ENCODE results near the gene ZDHHC20.

ZDHHC20 gene

GRCh38 chr13:21483748-21484147 lies 24.6 kb upstream of the ZDHHC20 start:
- WGBS: 94% methylated on average over 24 of the region's 24 CpGs
- H3K4me3 ChIP-seq (ENCODE audit: insufficient read depth in 1 of 2, low read depth in 1 of 2, low read length in 2 of 2): no peak overlapping the region

GRCh38 chr13:21481359-21481758 lies 22.3 kb upstream of the ZDHHC20 start:
- 84% methylated on average over 6 of the region's 6 CpGs for WGBS
- H3K9ac ChIP-seq (ENCODE audit: low read length): no peak overlapping the region
- no peak overlapping the region for H3K4me3 ChIP-seq (ENCODE audit: insufficient read depth in 1 of 2, low read depth in 1 of 2, low read length in 2 of 2)

More at GRCh38 chr13:21483748-21484147, 24.6 kb upstream of the ZDHHC20 start:
- no peak overlapping the region for H3K9ac ChIP-seq (ENCODE audit: low read length)
- no peak overlapping the region for H3K4ac ChIP-seq (ENCODE audit: low read depth in 1 of 2, low read length in 2 of 2)
- H2AK5ac ChIP-seq (ENCODE audit: low read length, severe bottlenecking): no peak overlapping the region
- H4K91ac ChIP-seq (ENCODE audit: low read length): no peak overlapping the region
- H3K4me2 ChIP-seq (ENCODE audit: low read length, poor library complexity, severe bottlenecking): no peak overlapping the region
- no peak overlapping the region for H2BK12ac ChIP-seq (ENCODE audit: low read length in 2 of 2)
- no peak for DNase-seq
- no peak overlapping the region for H3K14ac ChIP-seq (ENCODE audit: low read length in 2 of 2)
- no peak overlapping the region for H4K8ac ChIP-seq (ENCODE audit: low read length)
- H3K18ac ChIP-seq (ENCODE audit: low read depth in 1 of 2, low read length in 2 of 2): no peak overlapping the region
- peaks cover 16% of the 10 kb centered on the region for H3K9me3 ChIP-seq (ENCODE audit: control insufficient read depth, low read length)
- H3K23ac ChIP-seq (ENCODE audit: low read length in 2 of 2): no peak overlapping the region
- no peak overlapping the region for H2BK120ac ChIP-seq (ENCODE audit: low read depth, low read length)
- no peak overlapping the region for H2BK5ac ChIP-seq (ENCODE audit: low read depth, low read length, poor library complexity, severe bottlenecking)
- H3K4me1 ChIP-seq (ENCODE audit: control insufficient read depth, insufficient read depth, low read depth, low read length): no peaks in the 10 kb centered on the region
- H3K27me3 ChIP-seq (ENCODE audit: control insufficient read depth in 1 of 2, insufficient read depth in 1 of 2, low read length in 2 of 2): no peaks in the 10 kb centered on the region
- H3K36me3 ChIP-seq (ENCODE audit: control insufficient read depth in 1 of 2, insufficient read depth in 2 of 2, low read depth in 1 of 2, low read length in 2 of 2): peaks cover 0 to under 1% of the 10 kb centered on the region in 2 experiments
- H2AFZ ChIP-seq (ENCODE audit: low read depth, low read length): no peak overlapping the region
- no peaks in the 10 kb centered on the region for H3K79me1 ChIP-seq (replicated peaks; ENCODE audit: low read length, poor library complexity, severe bottlenecking)
- H3K27ac ChIP-seq (ENCODE audit: low read length, poor library complexity, severe bottlenecking): no peak overlapping the region
- H2BK15ac ChIP-seq (ENCODE audit: low read depth, poor library complexity, severe bottlenecking): no peak overlapping the region

GRCh38 chr13:21478881-21479808 lies 20.0 kb upstream of the ZDHHC20 start:
- no peak overlapping the region for H3K18ac ChIP-seq (ENCODE audit: low read depth in 1 of 2, low read length in 2 of 2)
- H3K14ac ChIP-seq (ENCODE audit: low read length in 2 of 2): no peak overlapping the region
- no peaks in the 10 kb centered on the region for H3K36me3 ChIP-seq (ENCODE audit: control insufficient read depth in 1 of 2, insufficient read depth in 2 of 2, low read depth in 1 of 2, low read length in 2 of 2)
- 27% methylated on average over 5 of the region's 8 CpGs for WGBS
- peak overlapping the region; percentile 68 for H3K9ac ChIP-seq (ENCODE audit: low read length)
- H4K91ac ChIP-seq (ENCODE audit: low read length): no peak overlapping the region
- H3K79me1 ChIP-seq (replicated peaks; ENCODE audit: low read length, poor library complexity, severe bottlenecking): no peaks in the 10 kb centered on the region
- no peak overlapping the region for H3K4ac ChIP-seq (ENCODE audit: low read depth in 1 of 2, low read length in 2 of 2)
- H2BK15ac ChIP-seq (ENCODE audit: low read depth, poor library complexity, severe bottlenecking): no peak overlapping the region
- H4K8ac ChIP-seq (ENCODE audit: low read length): no peak overlapping the region
- no peak overlapping the region for H2BK5ac ChIP-seq (ENCODE audit: low read depth, low read length, poor library complexity, severe bottlenecking)
- no peak overlapping the region for H2AFZ ChIP-seq (ENCODE audit: low read depth, low read length)
- H3K27me3 ChIP-seq (ENCODE audit: control insufficient read depth in 1 of 2, insufficient read depth in 1 of 2, low read length in 2 of 2): no peaks in the 10 kb centered on the region
- no peak overlapping the region for H2BK120ac ChIP-seq (ENCODE audit: low read depth, low read length)
- no peak overlapping the region for H3K27ac ChIP-seq (ENCODE audit: low read length, poor library complexity, severe bottlenecking)
- peak overlapping the region; percentile 4 for H3K4me2 ChIP-seq (ENCODE audit: low read length, poor library complexity, severe bottlenecking)
- DNase-seq: peak; percentile 84
- H3K4me1 ChIP-seq (ENCODE audit: control insufficient read depth, insufficient read depth, low read depth, low read length): no peaks in the 10 kb centered on the region
- H3K9me3 ChIP-seq (ENCODE audit: control insufficient read depth, low read length): no peaks in the 10 kb centered on the region
- H3K23ac ChIP-seq (ENCODE audit: low read length in 2 of 2): no peak overlapping the region
- H2AK5ac ChIP-seq (ENCODE audit: low read length, severe bottlenecking): no peak overlapping the region
- peak overlapping the region in 1 of 2 experiments; percentile 69 for H3K4me3 ChIP-seq (ENCODE audit: insufficient read depth in 1 of 2, low read depth in 1 of 2, low read length in 2 of 2)
- H2BK12ac ChIP-seq (ENCODE audit: low read length in 2 of 2): no peak overlapping the region

More at GRCh38 chr13:21481359-21481758, 22.3 kb upstream of the ZDHHC20 start:
- Histone ChIP-seq H3K4me2 (ENCODE audit: low read length, poor library complexity, severe bottlenecking) (no peak overlapping the region), H2AK5ac (ENCODE audit: low read length, severe bottlenecking) (no peak overlapping the region), H3K14ac (ENCODE audit: low read length in 2 of 2) (no peak overlapping the region), H3K4me1 (ENCODE audit: control insufficient read depth, insufficient read depth, low read depth, low read length) (no peaks in the 10 kb centered on the region), H2BK12ac (ENCODE audit: low read length in 2 of 2) (no peak overlapping the region), H2BK15ac (ENCODE audit: low read depth, poor library complexity, severe bottlenecking) (no peak overlapping the region), H2AFZ (ENCODE audit: low read depth, low read length) (no peak overlapping the region), H3K4ac (ENCODE audit: low read depth in 1 of 2, low read length in 2 of 2) (no peak overlapping the region), H2BK5ac (ENCODE audit: low read depth, low read length, poor library complexity, severe bottlenecking) (no peak overlapping the region), H3K27ac (ENCODE audit: low read length, poor library complexity, severe bottlenecking) (no peak overlapping the region), H3K36me3 (ENCODE audit: control insufficient read depth in 1 of 2, insufficient read depth in 2 of 2, low read depth in 1 of 2, low read length in 2 of 2) (no peaks in the 10 kb centered on the region), H2BK120ac (ENCODE audit: low read depth, low read length) (no peak overlapping the region), H3K23ac (ENCODE audit: low read length in 2 of 2) (no peak overlapping the region), H4K8ac (ENCODE audit: low read length) (no peak overlapping the region), H3K79me1 (replicated peaks; ENCODE audit: low read length, poor library complexity, severe bottlenecking) (no peaks in the 10 kb centered on the region), H3K9me3 (ENCODE audit: control insufficient read depth, low read length) (peaks cover 6% of the 10 kb centered on the region), H3K27me3 (ENCODE audit: control insufficient read depth in 1 of 2, insufficient read depth in 1 of 2, low read length in 2 of 2) (no peaks in the 10 kb centered on the region), H3K18ac (ENCODE audit: low read depth in 1 of 2, low read length in 2 of 2) (no peak overlapping the region), H4K91ac (ENCODE audit: low read length) (no peak overlapping the region)
- no peak for DNase-seq

- Histone ChIP-seq H3K27ac (ENCODE audit: low read length, poor library complexity, severe bottlenecking) (no peak overlapping the region), H4K91ac (ENCODE audit: low read length) (no peak overlapping the region), H2BK15ac (ENCODE audit: low read depth, poor library complexity, severe bottlenecking) (no peak overlapping the region), H2AK5ac (ENCODE audit: low read length, severe bottlenecking) (no peak overlapping the region), H3K4ac (ENCODE audit: low read depth in 1 of 2, low read length in 2 of 2) (peak overlapping the region in 1 of 2 experiments; percentile 63), H2BK120ac (ENCODE audit: low read depth, low read length) (no peak overlapping the region), H3K4me1 (ENCODE audit: control insufficient read depth, insufficient read depth, low read depth, low read length) (no peaks in the 10 kb centered on the region), H3K14ac (ENCODE audit: low read length in 2 of 2) (no peak overlapping the region), H3K23ac (ENCODE audit: low read length in 2 of 2) (no peak overlapping the region), H2BK12ac (ENCODE audit: low read length in 2 of 2) (no peak overlapping the region), H3K4me3 (ENCODE audit: insufficient read depth in 1 of 2, low read depth in 1 of 2, low read length in 2 of 2) (peak overlapping the region; percentile 39 to 75), H3K9me3 (ENCODE audit: control insufficient read depth, low read length) (no peaks in the 10 kb centered on the region), H3K4me2 (ENCODE audit: low read length, poor library complexity, severe bottlenecking) (peak overlapping the region; percentile 49), H2BK5ac (ENCODE audit: low read depth, low read length, poor library complexity, severe bottlenecking) (no peak overlapping the region), H3K18ac (ENCODE audit: low read depth in 1 of 2, low read length in 2 of 2) (no peak overlapping the region), H3K9ac (ENCODE audit: low read length) (peak overlapping the region; percentile 86), H2AFZ (ENCODE audit: low read depth, low read length) (peak overlapping the region; percentile 67), H4K8ac (ENCODE audit: low read length) (no peak overlapping the region), H3K36me3 (ENCODE audit: control insufficient read depth in 1 of 2, insufficient read depth in 2 of 2, low read depth in 1 of 2, low read length in 2 of 2) (no peaks in the 10 kb centered on the region), H3K27me3 (ENCODE audit: control insufficient read depth in 1 of 2, insufficient read depth in 1 of 2, low read length in 2 of 2) (no peaks in the 10 kb centered on the region), H3K79me1 (replicated peaks; ENCODE audit: low read length, poor library complexity, severe bottlenecking) (no peaks in the 10 kb centered on the region)
- WGBS: 27% methylated on average over 12 of the region's 18 CpGs
- peak; percentile 73 for DNase-seq
Observed at GRCh38 chr13:21476893-21477472, 17.9 kb upstream of the ZDHHC20 start.
